ENCODE measurements around the gene TRIM2.

Gene TRIM2

GRCh38 chr4:153257151-153257620, 52.9 kb downstream of the TRIM2 start:
- DNase-seq = no peak

DNA sequence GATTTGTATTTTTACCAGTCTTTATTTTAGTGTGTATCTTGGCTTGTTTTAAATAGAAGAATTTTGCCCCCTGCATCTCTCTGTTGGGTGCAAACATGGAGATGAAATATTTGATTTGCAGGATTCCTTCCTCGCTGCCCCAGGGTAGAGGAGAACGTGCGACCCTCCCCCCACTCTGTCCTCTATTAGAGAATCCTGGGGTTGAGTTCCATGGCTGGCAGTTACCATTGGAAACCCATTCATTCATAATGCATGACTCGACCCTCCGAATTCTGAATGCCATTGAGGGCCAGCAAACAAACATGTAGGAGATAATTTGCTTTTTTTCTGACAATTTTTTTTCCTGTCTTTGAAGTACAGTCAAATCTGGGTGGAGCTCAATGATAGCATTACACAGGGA, 53.7 kb downstream of the TRIM2 start:
- no peak for DNase-seq

GRCh38 chr4:153258750-153259149, 54.5 kb downstream of the TRIM2 start:
- no peak for DNase-seq

GRCh38 chr4:153259661-153260060, 55.4 kb downstream of the TRIM2 start:
- DNase-seq = no peak

DNA sequence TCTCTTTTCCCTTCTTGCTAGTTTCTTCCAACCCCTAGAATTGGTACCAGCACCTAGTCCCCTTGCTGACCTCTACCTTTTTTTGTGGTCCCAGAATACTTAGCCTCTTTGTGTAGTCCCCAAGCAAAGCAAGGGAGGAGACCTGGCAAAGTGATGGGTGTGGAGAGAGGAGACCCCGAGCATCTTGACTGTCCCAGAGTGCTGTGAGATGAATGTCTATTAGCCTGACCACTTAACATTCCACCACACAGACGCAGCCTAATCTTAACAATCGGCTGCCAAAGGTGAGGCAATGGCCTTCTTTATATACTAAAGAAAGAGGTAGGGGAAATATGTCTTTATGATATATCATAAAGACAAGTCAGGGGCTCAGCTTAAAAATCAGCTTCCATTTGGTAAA, 55.9 kb downstream of the TRIM2 start:
- DNase-seq = no peak

DNA sequence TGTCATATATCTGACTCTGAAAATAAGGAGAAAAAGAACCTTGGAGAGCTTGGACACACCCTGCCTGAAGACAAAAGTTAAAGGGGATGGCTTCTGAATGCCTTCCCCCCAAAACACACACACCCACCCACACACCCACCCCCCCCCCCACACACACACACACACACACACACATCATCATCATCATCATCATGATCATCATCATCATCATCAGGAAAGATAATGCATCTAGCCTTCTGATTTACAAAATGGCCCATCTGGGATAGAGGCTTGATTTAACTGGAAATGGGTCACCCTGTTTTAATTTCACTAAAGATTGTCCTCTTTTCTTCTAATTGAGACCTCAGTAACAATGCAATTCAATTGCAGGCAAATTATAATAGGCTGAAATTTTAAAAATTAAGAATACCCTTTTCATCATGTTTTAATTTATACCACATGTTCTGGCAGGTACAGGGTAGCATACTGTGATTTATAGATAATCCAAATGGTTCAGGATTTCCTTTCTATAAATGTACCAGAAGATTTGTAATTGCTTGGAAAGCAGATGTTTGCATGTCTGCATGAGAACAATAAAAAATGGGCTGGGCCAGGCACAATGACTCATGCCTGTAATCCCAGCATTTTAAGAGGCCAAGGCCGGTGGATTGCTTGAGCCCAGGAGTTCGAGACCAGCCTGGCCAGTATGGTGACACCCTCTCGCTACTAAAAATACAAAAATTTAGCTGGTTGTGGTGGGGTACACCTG, 56.5 kb downstream of the TRIM2 start:
- no peak for DNase-seq

GRCh38 chr4:153261461-153261860, 57.2 kb downstream of the TRIM2 start:
- DNase-seq = no peak

DNA sequence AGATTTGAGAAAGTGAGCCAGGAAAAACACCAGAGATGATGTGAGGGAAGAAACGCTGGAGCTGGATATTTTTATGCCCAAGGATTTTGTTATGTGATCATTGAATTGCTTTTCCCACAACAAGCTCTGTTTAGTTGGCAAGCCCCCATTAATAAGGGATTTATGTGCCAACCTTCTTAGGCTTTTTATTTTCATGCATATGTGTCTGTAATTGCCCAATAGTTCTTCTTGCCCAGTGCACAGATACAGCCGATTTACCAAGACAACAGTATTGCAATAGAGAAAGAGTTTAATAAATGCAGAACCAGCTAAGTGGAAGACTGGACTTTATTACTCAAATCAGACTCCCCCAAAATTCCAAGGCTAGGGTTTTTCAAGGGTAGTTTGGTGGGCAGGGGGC, 57.7 kb downstream of the TRIM2 start:
- no peak for DNase-seq

- DNase-seq = no peak
Observed at GRCh38 chr4:153265306-153266047, 61.2 kb downstream of the TRIM2 start.

DNA sequence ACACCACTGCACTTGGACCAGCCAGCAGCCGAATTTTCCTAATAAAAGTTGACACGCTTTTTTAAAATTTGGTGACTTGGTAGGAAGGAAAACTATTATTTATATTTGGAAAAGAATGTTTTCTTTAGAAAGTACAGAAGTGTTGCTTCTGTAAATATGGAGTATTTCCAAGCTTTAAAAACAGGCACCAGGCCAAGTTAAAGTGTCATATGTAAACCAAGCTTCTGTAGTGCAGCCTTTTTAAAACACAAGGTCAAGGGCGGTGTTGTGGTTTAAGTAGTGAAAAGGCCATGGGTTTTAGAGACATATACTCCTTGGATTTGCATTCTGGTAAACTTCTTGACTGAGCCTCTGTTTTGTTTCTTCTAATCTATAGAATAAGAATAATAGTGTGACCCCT, 62.7 kb downstream of the TRIM2 start:
- no peak for DNase-seq

DNA sequence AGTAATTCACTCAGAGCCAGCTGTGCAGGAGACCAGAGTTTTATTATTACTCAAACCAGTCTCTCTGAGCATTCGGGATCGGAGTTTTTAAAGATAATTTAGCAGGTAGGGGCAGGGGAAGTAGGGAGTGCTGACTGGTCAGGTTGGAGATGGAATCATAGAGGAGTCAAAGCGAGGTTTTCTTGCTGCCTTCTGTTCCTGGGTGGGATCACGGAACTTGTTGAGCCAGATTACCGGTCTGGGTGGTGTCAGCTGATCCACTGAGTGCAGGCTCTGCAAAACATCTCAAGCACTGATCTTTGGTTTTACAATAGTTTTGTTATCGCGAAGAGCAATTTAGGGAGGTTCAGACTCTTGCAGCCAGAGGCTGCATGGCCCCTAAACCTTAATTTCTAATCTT, 63.6 kb downstream of the TRIM2 start:
- DNase-seq = no peak

DNA sequence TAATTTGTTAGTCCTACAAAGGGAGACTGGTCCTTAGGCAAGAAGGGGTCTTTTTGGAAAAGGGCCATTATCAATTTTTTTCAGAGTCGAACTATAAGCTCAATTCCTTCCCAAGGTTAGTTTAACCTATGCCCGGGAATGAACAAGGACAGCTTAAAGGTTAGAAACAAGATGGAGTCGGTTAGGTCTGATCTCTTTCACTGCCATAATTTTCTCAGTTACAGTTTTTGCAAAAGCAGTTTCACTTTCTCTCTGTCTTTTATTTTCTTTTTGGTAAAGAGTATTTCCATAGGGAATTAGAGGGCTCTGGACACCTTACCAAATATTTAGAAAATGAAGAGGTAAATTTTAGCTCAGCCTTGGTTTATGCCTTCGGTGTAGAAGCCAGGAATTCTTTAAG, 64.1 kb downstream of the TRIM2 start:
- no peak for DNase-seq

- DNase-seq = no peak
Observed at GRCh38 chr4:153269218-153269990, 65.2 kb downstream of the TRIM2 start.

GRCh38 chr4:153270361-153270760, 66.1 kb downstream of the TRIM2 start:
- no peak for DNase-seq

DNA sequence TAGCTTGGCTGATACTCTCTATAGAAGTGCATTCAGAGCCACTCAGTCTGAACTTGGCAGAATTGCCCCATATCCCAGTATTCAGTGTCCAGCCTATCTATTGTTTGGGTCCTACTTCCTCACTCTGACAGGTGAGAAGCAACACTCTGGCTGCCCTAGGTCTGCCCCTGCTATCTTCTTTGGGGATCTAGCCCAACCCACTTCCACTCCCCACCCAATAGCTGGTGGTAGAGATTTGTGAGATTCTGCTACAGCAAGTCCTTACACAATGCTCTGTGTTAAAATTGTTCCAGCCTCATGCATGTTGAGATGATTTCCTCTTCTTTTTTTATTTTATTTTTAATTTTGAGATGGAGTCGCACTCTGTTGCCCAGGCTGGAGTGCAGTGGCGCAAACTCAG, 67.6 kb downstream of the TRIM2 start:
- no peak for DNase-seq

- DNase-seq = no peak
Observed at GRCh38 chr4:153273751-153274150, 69.5 kb downstream of the TRIM2 start.

DNA sequence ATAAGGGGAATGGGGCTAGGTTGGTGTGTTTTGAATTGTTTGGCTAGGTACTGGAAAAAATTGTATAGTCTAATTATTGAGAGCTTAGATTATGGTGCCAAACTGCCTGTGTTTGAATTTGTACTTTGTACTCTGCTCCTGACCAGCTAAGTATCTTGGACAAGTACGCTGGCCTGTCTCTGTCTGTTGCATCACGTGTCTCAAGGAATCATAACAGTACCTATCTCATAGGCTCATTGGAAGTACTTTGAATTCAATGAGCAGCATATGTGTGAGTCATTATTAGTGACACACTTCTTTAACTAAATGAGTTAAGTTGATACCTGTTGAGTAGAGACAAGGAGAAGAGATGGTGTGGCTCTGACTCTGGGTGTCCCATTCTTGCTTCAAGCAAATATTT, 70.7 kb downstream of the TRIM2 start:
- DNase-seq = no peak

DNA sequence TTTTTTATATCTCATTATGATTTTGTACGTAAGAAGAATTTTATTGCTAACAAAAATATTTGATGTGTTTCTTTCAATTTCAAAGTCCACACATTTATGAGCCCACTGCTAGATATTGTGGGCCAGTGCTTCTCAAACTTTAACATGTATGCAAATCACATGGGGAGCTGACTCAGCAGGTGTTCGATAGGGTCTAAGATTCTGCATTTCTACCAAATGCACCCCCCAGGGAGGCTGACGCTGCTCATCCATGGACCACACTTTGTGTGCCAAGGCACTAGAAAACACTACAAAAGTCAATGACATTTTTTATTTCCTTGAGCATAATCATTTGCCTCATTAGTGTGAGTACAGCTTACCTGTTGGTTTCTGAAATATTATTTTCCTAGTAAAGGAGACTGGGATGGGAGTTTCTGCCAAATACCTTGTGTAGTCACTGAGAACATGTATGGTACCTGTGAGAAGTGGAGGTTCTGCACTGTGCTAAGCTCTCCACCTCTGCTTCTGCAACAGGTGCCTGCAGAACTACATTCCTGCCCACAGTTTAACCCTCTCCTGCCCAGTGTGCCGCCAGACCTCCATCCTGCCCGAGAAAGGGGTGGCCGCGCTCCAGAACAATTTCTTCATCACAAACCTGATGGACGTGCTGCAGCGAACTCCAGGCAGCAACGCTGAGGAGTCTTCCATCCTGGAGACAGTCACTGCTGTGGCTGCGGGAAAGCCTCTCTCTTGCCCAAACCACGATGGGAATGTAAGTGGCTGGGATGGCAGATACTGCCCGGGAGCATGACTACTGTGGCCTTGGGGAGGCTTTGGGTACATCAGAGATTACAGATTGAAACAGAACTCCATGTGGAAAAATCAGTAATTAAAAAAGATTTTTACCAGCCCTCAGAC, 71.4 kb downstream of the TRIM2 start:
- DNase-seq = no peak

DNA sequence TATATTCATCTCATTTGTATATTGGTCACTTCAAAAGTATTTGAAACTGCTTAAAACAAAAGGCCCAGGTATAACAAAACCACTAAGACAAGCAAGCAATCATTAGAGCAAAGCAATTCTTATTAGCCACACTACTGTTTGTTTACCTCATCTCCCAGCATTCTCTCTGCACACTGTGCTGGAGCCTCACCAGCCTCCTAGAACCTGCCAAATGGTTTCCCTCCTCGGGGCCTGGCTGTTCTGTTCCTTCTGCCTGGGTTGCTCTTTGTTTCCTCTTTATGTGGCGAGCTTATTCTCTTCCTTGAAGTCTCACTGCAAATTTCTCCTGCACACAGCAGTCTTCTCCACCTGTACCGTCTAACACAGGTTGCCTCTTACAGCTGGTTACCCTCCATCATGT, 72.7 kb downstream of the TRIM2 start:
- DNase-seq = no peak

DNA sequence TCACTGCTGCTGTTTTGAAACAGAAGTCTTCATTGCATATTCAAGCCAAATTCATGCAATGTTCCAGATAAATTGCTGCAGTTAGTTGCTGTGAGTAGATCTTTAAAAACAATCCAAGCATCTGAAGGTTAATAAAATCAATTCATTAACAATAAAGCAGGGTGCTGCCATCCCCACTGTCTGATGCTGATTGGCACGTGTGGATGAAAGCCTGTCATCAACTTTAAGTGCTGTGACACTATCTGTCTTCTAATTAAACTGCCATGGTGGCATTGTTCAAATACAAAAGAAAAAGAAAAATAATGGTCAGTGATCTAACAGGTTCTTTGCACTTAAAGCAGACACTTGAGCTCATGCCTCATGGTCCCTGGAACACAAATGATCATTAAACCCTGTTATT, 77.2 kb downstream of the TRIM2 start:
- DNase-seq = no peak

DNA sequence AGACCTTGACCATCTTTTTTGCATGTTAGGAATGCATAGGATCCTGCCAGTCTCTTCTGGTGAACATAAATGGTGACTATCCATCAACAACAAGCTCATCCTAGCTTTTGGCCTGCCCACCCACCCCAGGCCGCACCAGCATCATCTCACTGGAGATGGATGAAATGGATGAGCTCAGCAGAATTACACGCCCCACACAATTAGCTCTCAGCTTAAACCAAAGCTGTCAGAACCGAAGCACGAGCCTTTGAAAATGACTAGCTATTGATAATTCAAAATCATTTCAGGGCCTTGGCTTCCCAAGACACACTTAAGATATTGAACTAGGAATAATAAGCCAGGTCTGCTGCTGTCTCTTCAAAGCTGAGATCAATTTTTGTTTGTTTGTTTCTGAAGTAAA, 77.8 kb downstream of the TRIM2 start:
- DNase-seq = no peak

GRCh38 chr4:153283260-153283659, 79.0 kb downstream of the TRIM2 start:
- DNase-seq = no peak

DNA sequence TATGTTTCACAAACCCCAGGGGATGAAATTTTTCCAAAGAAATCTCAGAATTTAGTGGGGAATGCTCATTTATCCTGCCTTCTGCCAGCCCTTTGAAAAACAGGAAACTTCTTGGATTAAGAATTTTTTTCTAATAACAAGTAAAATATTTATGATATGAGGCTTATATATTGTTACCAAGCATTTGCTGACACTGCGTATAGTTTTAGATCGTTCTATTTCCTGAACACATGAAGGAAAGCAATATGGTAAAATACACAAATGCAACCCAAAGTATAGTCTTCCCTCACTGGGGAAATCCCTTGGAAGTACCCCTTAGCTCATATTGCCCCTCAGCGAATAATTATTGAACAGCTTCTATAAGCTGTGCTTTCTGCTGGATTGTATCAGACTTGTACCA, 85.9 kb downstream of the TRIM2 start:
- DNase-seq = no peak
